ENCODE measurements around the gene PRPF40A. TPM values are rescaled to one million over a fixed set of nuclear protein-coding genes. Genes with fewer than 3 reads are reported as not detected.

PRPF40A gene
- total and polyA plus RNA-seq, 9 of the 15 experiments (the other 6 are each of a cell fraction or from before 2014, with no cell fraction given) = 168 to 304 (median 264) TPM

DNA sequence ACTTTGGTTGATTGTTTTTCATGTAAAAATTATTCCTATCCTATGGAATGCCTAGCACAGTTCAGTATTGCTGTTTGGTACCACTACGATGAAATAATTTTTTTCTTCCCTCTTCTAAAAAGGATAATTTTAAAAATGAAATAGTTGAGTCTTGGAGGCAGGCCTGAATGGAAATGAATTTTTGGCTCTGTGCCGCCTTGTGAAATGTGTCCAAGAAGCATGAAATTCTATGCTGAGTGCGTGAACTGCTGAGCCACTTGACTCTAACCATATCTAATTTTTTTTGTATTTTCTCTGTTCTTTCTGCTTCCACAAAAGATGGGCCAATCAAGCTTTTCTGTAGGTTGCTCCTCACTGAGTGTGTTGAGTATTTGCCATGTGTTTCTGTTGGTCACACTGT lies 95.0 kb downstream of the PRPF40A start (continued):
- TF ChIP-seq PHTF2 (CRISPR knock-in tag; IDR thresholded peaks at IDR 0.05) = no peak
- TF ChIP-seq KLF6 (CRISPR knock-in tag; IDR thresholded peaks at IDR 0.05; ENCODE audit: borderline replicate concordance) = no peak
- no peak for TF ChIP-seq MBD2 (IDR thresholded peaks at IDR 0.05; ENCODE audit: borderline replicate concordance, low read depth)
- no peak for TF ChIP-seq POLR3G (IDR thresholded peaks at IDR 0.05; ENCODE audit: extremely low read depth, insufficient read length, insufficient replicate concordance)
- no peak for TF ChIP-seq CHD7 (IDR thresholded peaks at IDR 0.05; ENCODE audit: low read depth, low read length)
- no peak for TF ChIP-seq SRSF3 (IDR thresholded peaks at IDR 0.05; ENCODE audit: insufficient read depth, low read length)
- TF ChIP-seq MLLT1 (IDR thresholded peaks at IDR 0.05) = no peak
- no peak for TF ChIP-seq ZBTB49 (CRISPR knock-in tag; IDR thresholded peaks at IDR 0.05; ENCODE audit: borderline replicate concordance)
- no peak for TF ChIP-seq NBN (IDR thresholded peaks at IDR 0.05; ENCODE audit: low read depth)
